ENCODE measurements around the gene MYPOP. TPM values are rescaled to one million over a fixed set of nuclear protein-coding genes. Genes with fewer than 3 reads are reported as not detected.

Gene MYPOP
- total and polyA plus RNA-seq, 2 of the 13 experiments (the other 11 are each of a cell fraction or from before 2014, with no cell fraction given): 2.3 to 2.7 TPM

GRCh38 chr19:45876411-45877197, 25.8 kb downstream of the MYPOP start (continued):
- peak; percentile 25; the same call in 1 of the 2 replicates for TF ChIP-seq CTCF (CRISPR knock-in tag; IDR thresholded peaks at IDR 0.05)
- no peak for TF ChIP-seq THAP9 (CRISPR knock-in tag; IDR thresholded peaks at IDR 0.05; ENCODE audit: borderline replicate concordance)
- no peak for TF ChIP-seq SMAD3 (CRISPR knock-in tag; IDR thresholded peaks at IDR 0.05)
- no peak for TF ChIP-seq ZBTB10 (CRISPR knock-in tag; IDR thresholded peaks at IDR 0.05; ENCODE audit: borderline replicate concordance)
- TF ChIP-seq TAF1 (CRISPR knock-in tag; IDR thresholded peaks at IDR 0.05): peak; percentile 54; the same call in 1 of the 2 replicates
- TF ChIP-seq USF2 (IDR thresholded peaks at IDR 0.05; ENCODE audit: low read depth, low read length): no peak
- no peak for TF ChIP-seq USF2 (CRISPR knock-in tag; IDR thresholded peaks at IDR 0.05; ENCODE audit: borderline replicate concordance)
- TF ChIP-seq NR1H2 (CRISPR knock-in tag; IDR thresholded peaks at IDR 0.05; ENCODE audit: borderline replicate concordance, low read depth): no peak
- no peak for TF ChIP-seq RARG (CRISPR knock-in tag; IDR thresholded peaks at IDR 0.05; ENCODE audit: low read depth)
- no peak for TF ChIP-seq ZNF276 (CRISPR knock-in tag; IDR thresholded peaks at IDR 0.05; ENCODE audit: low read depth)
- TF ChIP-seq ZNF441 (CRISPR knock-in tag; IDR thresholded peaks at IDR 0.05; ENCODE audit: borderline replicate concordance): peak; percentile 32; the same call in 1 of the 2 replicates
- TF ChIP-seq FOXM1 (CRISPR knock-in tag; IDR thresholded peaks at IDR 0.05): no peak
- TF ChIP-seq ZNF552 (CRISPR knock-in tag; IDR thresholded peaks at IDR 0.05; ENCODE audit: borderline replicate concordance): no peak
- TF ChIP-seq EP300 (IDR thresholded peaks at IDR 0.05; ENCODE audit: low read depth in 2 of 2, low read length in 2 of 2): peak in 1 of 2 experiments; percentile 53; a peak in 1 of 4 replicates
- TF ChIP-seq EP300 (CRISPR knock-in tag; IDR thresholded peaks at IDR 0.05; ENCODE audit: borderline replicate concordance): no peak
- no peak for TF ChIP-seq ZNF713 (CRISPR knock-in tag; IDR thresholded peaks at IDR 0.05)
